HepG2 (cell line): ENCODE data around the gene FKBP9. TPM values are rescaled to one million over a fixed set of nuclear protein-coding genes. Genes with fewer than 3 reads are reported as not detected.

Experiments
- ARNT ChIP-seq: fragments of 450-650 bp; IDR thresholded peaks from 2 replicates; pipeline ENCODE4 v1.6.1; 2017
- ATF6 ChIP-seq: sonication (generic); formaldehyde crosslinking; conservative IDR thresholded peaks from 2 replicates; pipeline ENCODE4 v1.4.0; 2020; ENCODE audit warnings: missing genetic modification reagents
- EHMT2 ChIP-seq: fragments of 200-600 bp; sonication (generic); IDR thresholded peaks from 2 replicates; pipeline ENCODE4 v1.7.0; 2017; ENCODE audit warnings: antibody characterized with exemption, low read depth, low read length, borderline replicate concordance
- GRHL1 ChIP-seq: sonication (generic); formaldehyde crosslinking; conservative IDR thresholded peaks from 2 replicates; pipeline ENCODE4 v1.8.0; 2022; ENCODE audit warnings: missing genetic modification reagents
- HCFC1 ChIP-seq: fragments of 150-350 bp; IDR thresholded peaks from 2 replicates; pipeline ENCODE4 v1.6.1; 2014; ENCODE audit warnings: low read depth, low read length
- HDAC2 ChIP-seq: sonication (generic); formaldehyde crosslinking; IDR thresholded peaks from 2 replicates; pipeline ENCODE4 v1.4.0; 2020; ENCODE audit warnings: missing genetic modification reagents
- MAF1 ChIP-seq: sonication (generic); formaldehyde crosslinking; IDR thresholded peaks from 2 replicates; pipeline ENCODE4 v1.5.0; 2020; ENCODE audit warnings: missing genetic modification reagents, borderline replicate concordance
- MTF1 ChIP-seq: sonication (generic); formaldehyde crosslinking; IDR thresholded peaks from 2 replicates; pipeline ENCODE4 v1.5.0; 2020; ENCODE audit warnings: missing genetic modification reagents
- NRL ChIP-seq: sonication (generic); formaldehyde crosslinking; IDR thresholded peaks from 2 replicates; pipeline ENCODE4 v1.5.0; 2020; ENCODE audit warnings: missing genetic modification reagents, mild to moderate bottlenecking, moderate library complexity, borderline replicate concordance
- PHF5A ChIP-seq: IDR thresholded peaks from one replicate; pipeline ENCODE4 v1.6.1; 2018; ENCODE audit warnings: low read depth, missing genetic modification reagents; ENCODE audit not compliant: unreplicated experiment
- POLR2G ChIP-seq: fragments of 200-400 bp; formaldehyde crosslinking; IDR thresholded peaks from 2 replicates; pipeline ENCODE4 v1.6.1; 2018; ENCODE audit warnings: mild to moderate bottlenecking, low read depth, low read length, moderate library complexity
- RARG ChIP-seq: sonication (generic); formaldehyde crosslinking; IDR thresholded peaks from 2 replicates; pipeline ENCODE4 v1.4.0; 2020; ENCODE audit warnings: low read depth, mild to moderate bottlenecking, missing genetic modification reagents
- TFDP1 ChIP-seq: IDR thresholded peaks from 2 replicates; pipeline ENCODE4 v1.6.1; 2016; ENCODE audit warnings: missing compliant biosample characterization, missing genetic modification reagents, borderline replicate concordance
- ZBTB38 ChIP-seq: sonication (generic); formaldehyde crosslinking; IDR thresholded peaks from 2 replicates; pipeline ENCODE4 v1.5.1; 2020; ENCODE audit warnings: mild to moderate bottlenecking, missing genetic modification reagents
- ZBTB7A ChIP-seq: sonication (generic); formaldehyde crosslinking; IDR thresholded peaks from 2 replicates; pipeline ENCODE4 v1.8.0; 2022; ENCODE audit warnings: mild to moderate bottlenecking, missing genetic modification reagents
- ZFP37 ChIP-seq: sonication (generic); formaldehyde crosslinking; IDR thresholded peaks from 2 replicates; pipeline ENCODE4 v1.4.0; 2020; ENCODE audit warnings: missing genetic modification reagents, borderline replicate concordance
- ZFP62 ChIP-seq: sonication (generic); formaldehyde crosslinking; IDR thresholded peaks from 2 replicates; pipeline ENCODE4 v1.4.0; 2020; ENCODE audit warnings: missing genetic modification reagents
- ZNF562 ChIP-seq: sonication (generic); formaldehyde crosslinking; IDR thresholded peaks from 2 replicates; pipeline ENCODE4 v1.8.0; 2022; ENCODE audit warnings: missing genetic modification reagents, borderline replicate concordance
- ZNF569 ChIP-seq: sonication (generic); formaldehyde crosslinking; IDR thresholded peaks from 2 replicates; pipeline ENCODE4 v1.5.0; 2020; ENCODE audit warnings: mild to moderate bottlenecking, missing genetic modification reagents, moderate library complexity, borderline replicate concordance
- ZNF639 ChIP-seq: conservative IDR thresholded peaks from 2 replicates; pipeline ENCODE4 v1.6.1; 2018; ENCODE audit warnings: missing genetic modification reagents
- ZNF709 ChIP-seq: sonication (generic); formaldehyde crosslinking; IDR thresholded peaks from 2 replicates; pipeline ENCODE4 v1.5.0; 2020; ENCODE audit warnings: mild to moderate bottlenecking, missing genetic modification reagents
- ZSCAN5A ChIP-seq: sonication (generic); formaldehyde crosslinking; IDR thresholded peaks from 2 replicates; pipeline ENCODE4 v1.8.0; 2022; ENCODE audit warnings: mild to moderate bottlenecking, missing genetic modification reagents, borderline replicate concordance
- polyA plus RNA-seq, 8 experiments: library from polyadenylated mRNA; depleted of rRNA in 3 of 8; stranded (reverse) in 7 of 8; unstranded in 1 of 8; fragments of >200 nt; fragmentation: Illumina TruSeq in 4 of 8; extraction: Trizol in 4 of 8; gene quantifications; 2 replicates each; pipeline versions ENCODE4 v1.2.1 to v1.2.3, GENCODE V29; 2011 to 2016; ENCODE audit warnings: low read depth in 4 of 8, missing spikeins in 1 of 8, mixed read lengths in 1 of 8; ENCODE audit not compliant: insufficient read depth in 1 of 8
- total RNA-seq, 5 experiments: library from RNA; depleted of rRNA; stranded (reverse); fragments of >200 nt; fragmentation: Illumina TruSeq; extraction: Trizol; gene quantifications; 2 replicates each; pipeline ENCODE4 v1.2.3, GENCODE V29; 2016; ENCODE audit warnings: low read depth in 1 of 5

Gene FKBP9
- total and polyA plus RNA-seq, 2 of the 13 experiments (the other 11 are each of a cell fraction or from before 2014, with no cell fraction given) = 34.0 to 41.5 TPM

- TF ChIP-seq HDAC2 (CRISPR knock-in tag) (0 out of 2 replicates have a peak, but pooled peaks have one; percentile 57), ZNF639 (CRISPR knock-in tag) (peak; percentile 54; the same call in 1 of the 2 replicates), ZNF569 (CRISPR knock-in tag) (no peak), ATF6 (CRISPR knock-in tag) (no peak), ZBTB38 (CRISPR knock-in tag) (no peak; the same call in 1 of the 2 replicates), MTF1 (CRISPR knock-in tag) (no peak), ZSCAN5A (CRISPR knock-in tag) (peak; percentile 40; the same call in 1 of the 2 replicates), HCFC1 (no peak), GRHL1 (CRISPR knock-in tag) (no peak), MAF1 (no peak; the same call in 1 of the 2 replicates), TFDP1 (CRISPR knock-in tag) (peak; percentile 35), EHMT2 (no peak), PHF5A (CRISPR knock-in tag) (peak; percentile 52), POLR2G (peak; percentile 86), ZNF709 (peak; percentile 90; the same call in 1 of the 2 replicates), ARNT (no peak), RARG (0 out of 2 replicates have a peak, but pooled peaks have one; percentile 57), ZBTB7A (CRISPR knock-in tag) (peak; percentile 59; the same call in 1 of the 2 replicates), NRL (CRISPR knock-in tag) (peak; percentile 96), ZFP62 (no peak), ZNF562 (CRISPR knock-in tag) (0 out of 2 replicates have a peak, but pooled peaks have one; percentile 51), ZFP37 (CRISPR knock-in tag) (0 out of 2 replicates have a peak, but pooled peaks have one; percentile 36)
These were observed at the start of gene FKBP9 (continued) for GRCh38 chr7:32957326-32958045.
